ENCODE results near the gene PLA2G15.

- TF ChIP-seq EZH2phosphoT487 (IDR thresholded peaks at IDR 0.05; ENCODE audit: insufficient read depth, low read depth) (no peak), EZH2 (IDR thresholded peaks at IDR 0.05; ENCODE audit: insufficient read depth, poor library complexity, severe bottlenecking) (no peak)
These were observed 46.1 kb downstream of the PLA2G15 start for GRCh38 chr16:68291227-68291626.

Data from GM23248 (cell line).